CD4-positive, CD25-positive, alpha-beta regulatory T cell (primary cell): Measurements from ENCODE around the gene GMDS. TPM values are rescaled to one million over a fixed set of nuclear protein-coding genes. Genes with fewer than 3 reads are reported as not detected.

Experiments used
- ATAC-seq, 2 donors: fragments of 150-1000 bp; cut with Tn5 transposase; one replicate each; pipeline ENCODE4 v1.10.0; 2021; ENCODE audit warnings: low read depth in 2 of 2, moderate number of reproducible peaks in 2 of 2, moderate library complexity in 1 of 2
- DNase-seq, 3 donors: peaks; one replicate each; pipeline versions ENCODE4 v3.0.0 to v3.0.0-alpha.2; 2012 to 2022; ENCODE audit warnings: mixed read lengths in 1 of 3
- H3K27ac ChIP-seq: one replicate; pipeline ENCODE4 v1.7.0; 2013; ENCODE audit warnings: mild to moderate bottlenecking, low read length; ENCODE audit not compliant: insufficient read depth, poor library complexity, severe bottlenecking
- H3K27me3 ChIP-seq: one replicate; pipeline ENCODE4 v1.7.0; 2013; ENCODE audit warnings: low read length; ENCODE audit not compliant: control insufficient read depth, insufficient read depth
- H3K36me3 ChIP-seq: one replicate; pipeline ENCODE4 v1.7.0; 2013; ENCODE audit warnings: mild to moderate bottlenecking, low read length, moderate library complexity; ENCODE audit not compliant: control insufficient read depth, insufficient read depth
- H3K4me1 ChIP-seq: 2 replicates; pipeline ENCODE4 v1.7.0; 2013; ENCODE audit warnings: mild to moderate bottlenecking, low read length; ENCODE audit not compliant: insufficient read depth, control insufficient read depth, poor library complexity, severe bottlenecking
- H3K4me3 ChIP-seq: one replicate; pipeline ENCODE4 v1.7.0; 2013; ENCODE audit warnings: low read depth, mild to moderate bottlenecking, low read length, moderate library complexity
- H3K9me3 ChIP-seq, 2 experiments: 1 replicate in 1 of 2; 2 replicates in 1 of 2; pipeline ENCODE4 v1.7.0; 2013; ENCODE audit warnings: low read length in 2 of 2, mild to moderate bottlenecking in 1 of 2, moderate library complexity in 1 of 2; ENCODE audit not compliant: control insufficient read depth in 2 of 2
- H3K27ac Mint-ChIP-seq, 3 donors: one replicate each; pipeline ENCODE4 v1.8.0; 2020 to 2022; ENCODE audit warnings: mild to moderate bottlenecking in 3 of 3, mixed read lengths in 3 of 3, moderate library complexity in 2 of 3
- H3K27me3 Mint-ChIP-seq: one replicate; pipeline ENCODE4 v1.8.0; 2022; ENCODE audit warnings: mild to moderate bottlenecking, mixed read lengths
- H3K36me3 Mint-ChIP-seq: one replicate; pipeline ENCODE4 v1.8.0; 2020; ENCODE audit warnings: mixed read lengths
- H3K4me1 Mint-ChIP-seq, 4 donors: one replicate each; pipeline ENCODE4 v1.8.0; 2020 to 2022; ENCODE audit warnings: mixed read lengths in 4 of 4, mild to moderate bottlenecking in 1 of 4
- H3K4me3 Mint-ChIP-seq, 4 donors: one replicate each; pipeline ENCODE4 v1.8.0; 2020 to 2022; ENCODE audit warnings: mild to moderate bottlenecking in 4 of 4, mixed read lengths in 4 of 4, moderate library complexity in 3 of 4
- H3K9me3 Mint-ChIP-seq, 7 donors: one replicate each; pipeline ENCODE4 v1.8.0; 2020 to 2022; ENCODE audit warnings: mixed read lengths in 7 of 7, mild to moderate bottlenecking in 3 of 7, moderate library complexity in 2 of 7
- polyA plus RNA-seq, 4 donors: library from polyadenylated mRNA; unstranded; fragments of 300-500 nt; fragmentation: Illumina TruSeq; gene quantifications; one replicate each; pipeline ENCODE4 v1.2.3, GENCODE V29; 2021
- total RNA-seq: library from RNA; stranded (reverse); gene quantifications from one replicate; pipeline ENCODE4 v1.2.3, GENCODE V29; 2022

The GMDS gene
- total and polyA plus RNA-seq, 5 donors from 2014 or later: 17.5 to 23.9 (median 20.2) TPM

DNA sequence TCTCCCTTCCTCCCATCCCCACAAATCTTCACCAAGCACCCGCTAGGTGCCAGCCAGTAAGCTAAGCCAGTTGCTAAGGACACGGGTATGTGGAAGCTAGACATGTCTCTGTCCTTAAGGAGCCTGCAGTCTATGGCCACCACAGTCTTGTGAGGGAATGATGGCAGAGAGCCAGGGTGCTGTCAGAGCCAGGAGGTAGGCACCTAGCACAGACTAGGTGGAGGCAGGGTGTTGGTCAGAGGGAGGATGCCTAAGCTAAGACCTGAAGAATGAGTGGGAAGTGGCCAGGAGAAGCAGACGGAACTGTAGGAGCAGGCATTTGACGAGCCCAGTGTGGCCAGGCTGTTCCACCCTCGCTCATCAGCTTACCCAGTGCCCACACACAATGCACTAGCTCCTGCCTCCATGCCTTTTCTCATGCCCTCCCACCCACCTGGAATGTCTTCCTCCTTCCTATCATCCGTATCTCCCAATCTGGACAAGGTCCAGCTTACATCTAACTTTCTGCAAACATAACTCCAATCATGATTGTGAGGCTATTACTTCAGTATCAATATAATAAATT, 510.1 kb downstream of the GMDS start:
- H3K36me3 Mint-ChIP-seq: peaks cover 13% of the 10 kb centered on the region
- no peak overlapping the region for H3K27ac Mint-ChIP-seq
- Histone ChIP-seq H3K9me3 (no peaks in the 10 kb centered on the region), H3K27ac (no peak overlapping the region), H3K27me3 (no peaks in the 10 kb centered on the region), H3K36me3 (no peaks in the 10 kb centered on the region), H3K4me3 (no peak overlapping the region), H3K4me1 (no peaks in the 10 kb centered on the region)
- H3K4me3 Mint-ChIP-seq: no peak overlapping the region
- DNase-seq: no peak
- no peaks in the 10 kb centered on the region for H3K4me1 Mint-ChIP-seq
- no peak for ATAC-seq
- H3K9me3 Mint-ChIP-seq: peaks cover 0 to 7% (median 0%) of the 10 kb centered on the region in 7 donors
- no peaks in the 10 kb centered on the region for H3K27me3 Mint-ChIP-seq

DNA sequence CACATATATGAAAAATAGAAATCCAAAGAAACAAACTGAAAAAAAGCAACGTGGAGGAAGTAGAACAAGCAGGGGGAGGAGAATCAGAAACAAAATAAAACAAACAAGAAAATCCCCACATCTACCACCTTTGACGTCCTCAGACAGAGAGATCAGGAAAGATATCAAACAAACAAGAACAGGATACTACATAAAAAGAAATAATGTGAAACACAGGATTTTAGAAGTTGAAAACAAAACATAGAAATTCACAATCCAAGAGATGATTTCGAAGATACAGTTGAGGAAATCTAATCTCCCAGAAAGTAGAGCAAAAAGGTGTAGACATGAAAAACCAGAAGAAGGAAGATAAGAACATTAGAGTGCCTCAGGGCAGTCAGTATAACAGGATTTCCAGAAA, 514.5 kb downstream of the GMDS start:
- Histone ChIP-seq H3K27ac (no peak overlapping the region), H3K9me3 (no peaks in the 10 kb centered on the region), H3K4me1 (no peaks in the 10 kb centered on the region), H3K27me3 (no peaks in the 10 kb centered on the region), H3K36me3 (peaks cover 5% of the 10 kb centered on the region), H3K4me3 (no peak overlapping the region)
- H3K27ac Mint-ChIP-seq: no peak overlapping the region
- DNase-seq: no peak
- no peak for ATAC-seq
- H3K9me3 Mint-ChIP-seq: peaks cover 0 to 7% (median 0%) of the 10 kb centered on the region in 7 donors
- peaks cover 22% of the 10 kb centered on the region for H3K36me3 Mint-ChIP-seq
- H3K4me1 Mint-ChIP-seq: no peaks in the 10 kb centered on the region
- H3K4me3 Mint-ChIP-seq: no peak overlapping the region
- H3K27me3 Mint-ChIP-seq: no peaks in the 10 kb centered on the region

DNA sequence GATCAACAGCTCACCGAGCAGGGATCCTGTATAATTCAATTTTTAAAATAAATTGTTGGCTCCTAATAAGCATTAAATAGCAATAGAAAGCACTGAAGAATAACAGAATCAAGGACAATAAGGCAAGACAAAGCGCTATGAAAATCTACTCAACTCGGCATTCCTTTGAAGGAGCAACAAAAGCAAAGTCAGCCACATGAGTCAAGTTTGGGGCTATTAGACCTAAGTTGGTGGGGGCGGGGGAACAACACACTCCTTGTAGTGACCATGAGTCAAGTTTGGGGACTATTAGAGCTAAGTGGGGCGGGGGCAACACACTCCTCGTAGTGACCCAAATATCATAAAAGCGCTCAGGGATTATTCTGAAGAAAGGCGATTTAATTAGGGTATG, 515.7 kb downstream of the GMDS start:
- H3K36me3 Mint-ChIP-seq: peaks cover 32% of the 10 kb centered on the region
- no peak overlapping the region for H3K4me3 ChIP-seq
- no peak overlapping the region for H3K4me3 Mint-ChIP-seq
- peaks cover 5% of the 10 kb centered on the region for H3K36me3 ChIP-seq
- no peaks in the 10 kb centered on the region for H3K27me3 ChIP-seq
- DNase-seq (no peak), ATAC-seq (no peak)
- no peaks in the 10 kb centered on the region for H3K4me1 ChIP-seq
- no peak overlapping the region for H3K27ac Mint-ChIP-seq
- no peaks in the 10 kb centered on the region for H3K4me1 Mint-ChIP-seq
- H3K27ac ChIP-seq: no peak overlapping the region
- H3K9me3 Mint-ChIP-seq: peaks cover 0 to 7% (median 0%) of the 10 kb centered on the region in 7 donors
- H3K27me3 Mint-ChIP-seq: no peaks in the 10 kb centered on the region
- no peaks in the 10 kb centered on the region for H3K9me3 ChIP-seq

- Histone ChIP-seq H3K4me1 (no peaks in the 10 kb centered on the region), H3K27me3 (no peaks in the 10 kb centered on the region), H3K9me3 (no peaks in the 10 kb centered on the region), H3K36me3 (peaks cover 5% of the 10 kb centered on the region), H3K27ac (no peak overlapping the region), H3K4me3 (no peak overlapping the region)
- DNase-seq (no peak), ATAC-seq (no peak)
- no peaks in the 10 kb centered on the region for H3K4me1 Mint-ChIP-seq
- no peaks in the 10 kb centered on the region for H3K27me3 Mint-ChIP-seq
- no peak overlapping the region for H3K4me3 Mint-ChIP-seq
- no peak overlapping the region for H3K27ac Mint-ChIP-seq
- H3K9me3 Mint-ChIP-seq: peaks cover 0 to 7% (median 0%) of the 10 kb centered on the region in 7 donors
- H3K36me3 Mint-ChIP-seq: peaks cover 34% of the 10 kb centered on the region
These were observed 516.2 kb downstream of the GMDS start for GRCh38 chr6:1729133-1729749.

- H3K27me3 Mint-ChIP-seq: no peaks in the 10 kb centered on the region
- Histone ChIP-seq H3K4me1 (no peaks in the 10 kb centered on the region), H3K4me3 (no peak overlapping the region), H3K27me3 (no peaks in the 10 kb centered on the region), H3K9me3 (no peaks in the 10 kb centered on the region), H3K36me3 (peaks cover 5% of the 10 kb centered on the region), H3K27ac (no peak overlapping the region)
- ATAC-seq (no peak), DNase-seq (no peak)
- peaks cover 33% of the 10 kb centered on the region for H3K36me3 Mint-ChIP-seq
- no peak overlapping the region for H3K4me3 Mint-ChIP-seq
- no peaks in the 10 kb centered on the region for H3K4me1 Mint-ChIP-seq
- H3K9me3 Mint-ChIP-seq: peaks cover 0 to 7% (median 0%) of the 10 kb centered on the region in 7 donors
- no peak overlapping the region for H3K27ac Mint-ChIP-seq
These were observed 519.0 kb downstream of the GMDS start for GRCh38 chr6:1726341-1726768.

DNA sequence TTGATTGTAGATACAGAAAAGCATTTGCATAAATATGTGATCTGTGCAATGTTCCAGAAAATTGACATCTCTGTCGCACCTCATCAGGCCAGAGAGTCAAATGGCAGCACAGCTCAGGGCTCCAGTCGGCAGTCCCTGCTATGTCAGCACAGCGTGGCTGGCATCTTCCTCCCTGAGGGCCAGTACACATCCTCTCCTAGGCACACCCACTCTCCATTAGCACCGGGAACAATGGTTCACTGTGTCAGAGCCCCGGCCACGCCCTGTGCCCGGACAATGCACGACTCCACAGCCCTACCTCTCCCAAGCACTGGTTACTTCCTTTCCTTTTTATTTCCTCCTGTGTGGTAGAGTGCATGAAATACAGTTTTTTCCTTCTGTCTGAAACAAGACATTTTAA, 520.8 kb downstream of the GMDS start:
- no peak for DNase-seq
- Mint-ChIP-seq H3K4me1 (peaks cover 0 to 4% (median 0%) of the 10 kb centered on the region in 4 donors), H3K36me3 (peaks cover 26% of the 10 kb centered on the region), H3K9me3 (no peaks in the 10 kb centered on the region), H3K4me3 (no peak overlapping the region), H3K27ac (peak overlapping the region in 1 of 3 donors; percentile 36), H3K27me3 (no peaks in the 10 kb centered on the region)
- H3K27me3 ChIP-seq: no peaks in the 10 kb centered on the region
- peaks cover 5% of the 10 kb centered on the region for H3K36me3 ChIP-seq
- H3K9me3 ChIP-seq: no peaks in the 10 kb centered on the region
- H3K4me1 ChIP-seq: no peaks in the 10 kb centered on the region
- H3K27ac ChIP-seq: no peak overlapping the region
- H3K4me3 ChIP-seq: no peak overlapping the region
- no peak for ATAC-seq

- no peak overlapping the region for H3K4me3 ChIP-seq
- ATAC-seq: no peak
- H3K27me3 ChIP-seq: no peaks in the 10 kb centered on the region
- Mint-ChIP-seq H3K9me3 (no peaks in the 10 kb centered on the region), H3K27ac (no peak overlapping the region), H3K4me3 (no peak overlapping the region), H3K4me1 (peaks cover 0 to 4% (median 0%) of the 10 kb centered on the region in 4 donors), H3K27me3 (no peaks in the 10 kb centered on the region), H3K36me3 (peaks cover 25% of the 10 kb centered on the region)
- peaks cover 5% of the 10 kb centered on the region for H3K36me3 ChIP-seq
- no peak overlapping the region for H3K27ac ChIP-seq
- no peaks in the 10 kb centered on the region for H3K4me1 ChIP-seq
- no peak for DNase-seq
- no peaks in the 10 kb centered on the region for H3K9me3 ChIP-seq
These were observed 521.3 kb downstream of the GMDS start for GRCh38 chr6:1724124-1724523.

DNA sequence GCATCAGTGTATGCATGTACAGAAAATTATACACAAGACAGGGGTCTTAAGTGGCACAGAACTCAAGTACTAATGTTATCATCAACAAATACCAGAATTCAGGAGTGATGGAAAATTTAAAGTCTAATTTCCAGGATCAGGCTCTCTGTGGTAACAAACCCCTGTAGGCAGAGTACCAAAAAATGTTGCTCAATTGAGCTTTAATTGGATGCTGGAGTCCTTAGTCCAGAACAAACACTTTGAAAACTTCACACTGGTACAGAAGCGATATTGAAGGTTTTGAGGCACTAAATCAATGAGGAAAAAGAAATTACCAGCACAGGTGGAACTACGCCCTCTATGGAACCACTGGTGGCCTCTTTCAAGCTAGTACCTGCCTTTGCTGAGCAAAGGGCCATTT, 522.6 kb downstream of the GMDS start:
- ATAC-seq: no peak
- no peak overlapping the region for H3K4me3 Mint-ChIP-seq
- no peaks in the 10 kb centered on the region for H3K27me3 Mint-ChIP-seq
- H3K4me1 Mint-ChIP-seq: peaks cover 0 to 4% (median 0%) of the 10 kb centered on the region in 4 donors
- no peaks in the 10 kb centered on the region for H3K9me3 Mint-ChIP-seq
- Histone ChIP-seq H3K27ac (no peak overlapping the region), H3K9me3 (no peaks in the 10 kb centered on the region), H3K36me3 (peaks cover 5% of the 10 kb centered on the region), H3K27me3 (no peaks in the 10 kb centered on the region), H3K4me3 (no peak overlapping the region), H3K4me1 (no peaks in the 10 kb centered on the region)
- H3K27ac Mint-ChIP-seq: no peak overlapping the region
- H3K36me3 Mint-ChIP-seq: peaks cover 33% of the 10 kb centered on the region
- no peak for DNase-seq
